Measurements from ENCODE around the gene KIRREL3.

DNA sequence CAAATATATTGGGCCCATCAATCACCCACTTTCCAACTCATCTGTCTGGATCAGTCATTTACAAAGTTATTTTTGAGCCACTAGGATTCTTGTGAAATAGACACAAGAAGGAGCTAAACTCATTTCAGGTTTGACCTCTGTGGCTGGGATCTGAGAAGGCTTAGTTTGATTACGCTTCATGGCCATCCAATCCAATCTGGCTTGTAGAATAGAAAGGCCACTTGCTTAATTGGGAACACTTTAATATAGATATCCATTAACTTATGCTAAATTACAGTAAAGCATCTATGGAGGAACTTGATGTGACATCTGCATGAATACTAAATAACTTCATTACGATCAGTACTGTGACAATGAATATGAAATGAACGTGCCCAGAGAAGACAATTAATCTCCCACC lies 360.9 kb downstream of the KIRREL3 start:
- no peak for TF ChIP-seq POLR2A (IDR thresholded peaks at IDR 0.05; ENCODE audit: low read length)
- no peak for TF ChIP-seq MAX (IDR thresholded peaks at IDR 0.05)

Measured in A549 (cell line).